Stimulated activated CD8-positive, alpha-beta memory T cell treated with anti-CD3 and anti-CD28 coated beads, Interleukin-7, amount 100 ng/mL, for 48 hours (primary cell): Measurements from ENCODE around the gene ACOXL.
"Not testable (repeated sequence)": the region's sequence is repeated elsewhere in the genome, so short reads cannot be mapped to it uniquely, and the experiment has no call there.

Source experiments
- DNase-seq, 2 donors: peaks; one replicate each; pipeline ENCODE4 v3.0.0-alpha.2; 2020; ENCODE audit warnings: low read depth in 1 of 2; ENCODE audit errors: extremely low read depth in 1 of 2

The ACOXL gene

GRCh38 chr2:110732422-110733413 is at the start of gene ACOXL:
Gene ACOXL (plus strand): TSS chr2:110732573. CDS start chr2:110768390, 35,817 bp downstream.
- no peak for DNase-seq

GRCh38 chr2:110682872-110683271 is 49.5 kb upstream of the ACOXL start:
- DNase-seq: no peak

DNA sequence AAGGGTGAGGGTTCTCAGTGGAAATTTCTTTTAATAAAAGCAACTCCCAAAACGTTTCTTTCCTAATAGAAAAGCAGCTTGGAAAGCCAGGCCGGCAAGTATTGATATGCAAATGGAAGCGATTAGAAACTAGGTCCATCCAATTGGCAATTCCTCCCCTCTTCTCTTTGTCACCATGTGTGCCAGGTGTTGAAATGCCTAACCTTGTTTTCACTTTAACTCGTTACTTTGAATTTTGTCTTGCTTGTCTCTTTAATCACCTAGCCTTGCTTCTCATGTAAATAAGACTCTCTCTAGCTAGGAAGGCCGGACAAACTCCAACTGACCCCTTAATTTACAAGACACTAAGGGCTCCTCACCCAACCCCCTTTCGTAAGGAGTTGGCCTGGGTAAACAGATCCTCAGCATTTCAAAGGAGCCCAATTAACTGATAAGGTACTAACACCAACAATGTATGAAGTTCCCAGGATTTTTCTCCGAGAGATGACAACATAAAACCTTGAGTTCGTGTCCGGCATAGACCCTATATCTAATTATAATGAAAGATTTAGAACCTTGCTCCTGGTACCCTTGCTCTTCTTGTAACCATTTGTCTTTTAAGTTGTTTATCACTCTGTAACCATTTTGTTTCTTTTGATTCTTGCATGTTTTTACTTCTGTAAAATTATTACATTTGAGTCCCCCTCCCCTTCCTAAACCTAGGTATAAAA is 44.4 kb upstream of the ACOXL start:
- DNase-seq: not testable (repeated sequence)

DNA sequence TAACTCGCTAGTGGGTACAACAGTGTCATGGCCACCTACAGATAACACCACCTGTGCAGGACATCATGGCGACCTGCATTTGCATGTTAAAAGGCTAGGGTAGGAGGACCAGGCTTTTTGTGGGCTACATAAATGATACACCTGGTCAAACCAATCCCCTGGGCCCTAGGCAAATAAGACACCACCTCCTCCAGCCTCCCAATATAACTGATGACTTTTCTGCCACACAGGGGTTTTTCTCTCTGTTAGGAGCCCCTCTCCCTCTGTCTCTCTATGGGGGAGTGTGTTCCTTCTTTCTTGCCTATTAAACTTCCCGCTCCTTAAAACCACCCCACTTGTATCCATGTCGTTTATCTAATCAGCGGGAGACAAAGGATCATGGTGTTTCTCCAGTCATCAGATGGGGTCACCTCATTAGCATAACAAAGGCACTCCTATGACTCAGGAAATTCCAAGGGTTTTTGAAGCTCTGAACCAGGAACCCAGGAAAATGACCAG is 43.7 kb upstream of the ACOXL start:
- DNase-seq: no peak

DNA sequence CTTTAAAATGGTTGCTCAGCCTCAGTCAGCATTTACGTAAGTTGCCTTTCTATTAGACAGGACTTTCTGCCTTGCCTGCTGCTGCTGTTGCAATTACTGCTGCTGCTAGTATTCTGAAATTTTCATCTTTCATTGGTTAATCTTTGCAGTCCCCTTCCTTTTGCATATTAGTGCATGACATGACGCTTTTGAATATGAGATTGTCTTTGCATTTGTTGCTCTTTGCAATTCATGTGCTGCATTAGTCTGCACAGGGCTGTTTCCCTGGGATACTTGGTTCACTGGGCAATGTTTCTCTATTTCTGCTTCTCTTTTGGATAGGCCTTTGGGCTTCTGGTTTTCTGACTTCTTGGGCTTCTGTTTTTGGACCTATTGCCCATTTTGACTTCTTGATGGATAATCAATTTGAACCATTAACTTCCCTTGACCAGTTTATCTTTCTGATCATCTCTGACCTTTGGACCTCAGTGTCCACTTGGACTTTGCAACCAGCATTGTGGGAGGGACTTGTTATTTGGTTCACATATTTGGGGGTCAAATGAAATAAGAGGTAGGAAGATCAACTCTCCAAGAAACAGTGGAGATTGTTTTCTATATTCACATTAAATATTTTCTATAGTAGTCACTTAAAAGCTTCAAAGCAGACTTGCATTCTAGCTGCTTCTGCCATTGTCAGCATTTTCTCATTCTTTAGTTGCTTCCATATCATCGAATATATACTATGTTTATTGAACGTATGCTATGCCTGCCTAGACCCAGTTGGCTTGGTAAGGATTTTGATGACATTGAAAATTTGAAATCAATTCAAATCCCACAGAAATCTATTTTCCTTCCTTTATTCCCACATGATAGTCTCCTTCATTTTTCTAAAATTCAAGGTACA is 42.0 kb upstream of the ACOXL start:
- DNase-seq: no peak

- no peak for DNase-seq
These were observed 40.6 kb upstream of the ACOXL start for GRCh38 chr2:110691612-110692258.

GRCh38 chr2:110695146-110695898 is 37.1 kb upstream of the ACOXL start:
- not testable (repeated sequence) for DNase-seq

DNA sequence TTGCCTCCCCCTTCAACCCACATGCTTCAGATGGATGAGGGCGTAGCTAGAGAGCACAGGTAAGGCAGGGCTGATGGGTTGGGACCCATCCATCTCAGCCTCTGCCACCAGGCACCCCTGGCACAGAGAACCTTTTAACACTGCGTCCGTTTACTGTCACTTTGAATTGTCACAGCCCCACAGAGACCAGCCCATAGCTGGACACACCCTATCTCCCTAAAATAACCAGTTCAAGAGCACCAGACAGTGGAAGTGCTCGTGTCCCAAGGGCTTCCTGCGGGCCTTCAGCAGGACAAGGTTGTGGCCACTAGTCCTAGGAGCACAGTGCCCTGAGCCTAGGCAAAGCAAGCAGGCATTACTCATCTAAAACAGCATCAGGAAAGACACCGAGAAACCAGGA is 34.1 kb upstream of the ACOXL start:
- not testable (repeated sequence) for DNase-seq

- DNase-seq: no peak
These were observed 29.6 kb upstream of the ACOXL start for GRCh38 chr2:110702514-110703380.

DNA sequence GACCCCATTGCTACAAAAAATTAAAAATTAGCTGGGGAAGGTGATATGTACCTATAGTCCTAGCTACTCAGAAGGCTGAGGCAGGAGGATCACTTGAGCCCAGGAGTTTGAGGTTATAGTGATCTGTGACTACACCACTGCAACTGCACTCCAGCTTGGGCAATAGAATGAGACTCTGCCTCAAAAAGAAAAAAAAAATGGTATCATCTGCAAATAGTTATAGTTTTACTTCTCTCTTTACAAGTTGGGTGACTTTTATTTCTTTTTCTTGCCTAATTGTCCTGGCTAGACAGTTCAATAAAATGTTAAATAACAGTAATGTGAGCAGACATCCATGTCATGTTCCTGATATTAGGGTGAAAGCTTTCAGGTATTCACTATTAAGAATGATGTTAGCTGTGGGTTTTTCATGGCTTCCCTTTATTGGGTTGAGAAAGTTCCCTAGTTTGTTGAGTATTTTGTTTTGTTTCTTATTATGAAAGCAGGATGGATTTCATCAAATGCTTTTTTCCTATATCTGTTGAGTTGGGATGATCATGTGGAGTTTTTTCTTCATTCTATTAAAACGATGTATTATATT is 24.9 kb upstream of the ACOXL start:
- no peak for DNase-seq

GRCh38 chr2:110708455-110708854 is 23.9 kb upstream of the ACOXL start:
- DNase-seq: no peak

- no peak for DNase-seq
These were observed 19.6 kb upstream of the ACOXL start for GRCh38 chr2:110712737-110713136.

DNA sequence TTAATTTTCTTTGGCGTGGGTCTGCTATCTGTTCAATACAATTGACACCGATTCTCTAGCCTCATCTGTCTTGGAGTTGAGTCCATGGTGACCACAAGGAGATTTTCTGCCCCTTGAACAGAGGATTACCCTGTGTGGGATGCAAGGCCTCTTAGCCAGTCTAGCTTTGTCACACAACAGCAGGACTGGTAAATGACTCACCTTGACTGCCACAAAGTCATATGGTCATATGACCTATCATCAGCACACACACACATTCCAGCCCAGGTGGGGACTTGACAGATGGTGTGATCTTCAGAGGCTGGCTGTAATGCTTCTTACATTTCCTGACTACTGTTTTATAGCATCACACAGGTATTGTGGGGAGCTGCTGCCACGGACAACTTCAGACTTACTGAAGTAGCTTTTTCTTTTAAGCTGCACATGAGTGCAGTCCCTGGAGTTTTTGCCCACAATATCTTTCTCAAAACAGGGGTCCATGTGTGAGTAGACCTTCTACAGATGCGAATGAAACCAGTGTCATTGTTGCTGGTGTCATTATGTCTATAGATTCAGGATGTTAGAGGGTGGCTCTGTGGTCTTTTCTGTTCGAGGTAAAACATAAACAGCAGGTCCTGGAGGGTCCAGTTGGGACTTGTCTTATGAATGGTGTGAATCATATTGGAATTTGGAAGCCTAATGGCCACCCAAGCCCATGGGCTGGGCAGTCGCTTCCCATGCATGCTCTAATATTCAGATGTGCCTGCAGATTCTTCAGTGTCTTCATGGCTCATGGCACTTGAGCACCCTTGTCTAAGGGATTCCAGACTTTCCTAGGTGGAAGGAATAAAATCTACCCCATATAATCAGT is 18.6 kb upstream of the ACOXL start:
- DNase-seq: peak in 1 of 2 donors; percentile 16

DNA sequence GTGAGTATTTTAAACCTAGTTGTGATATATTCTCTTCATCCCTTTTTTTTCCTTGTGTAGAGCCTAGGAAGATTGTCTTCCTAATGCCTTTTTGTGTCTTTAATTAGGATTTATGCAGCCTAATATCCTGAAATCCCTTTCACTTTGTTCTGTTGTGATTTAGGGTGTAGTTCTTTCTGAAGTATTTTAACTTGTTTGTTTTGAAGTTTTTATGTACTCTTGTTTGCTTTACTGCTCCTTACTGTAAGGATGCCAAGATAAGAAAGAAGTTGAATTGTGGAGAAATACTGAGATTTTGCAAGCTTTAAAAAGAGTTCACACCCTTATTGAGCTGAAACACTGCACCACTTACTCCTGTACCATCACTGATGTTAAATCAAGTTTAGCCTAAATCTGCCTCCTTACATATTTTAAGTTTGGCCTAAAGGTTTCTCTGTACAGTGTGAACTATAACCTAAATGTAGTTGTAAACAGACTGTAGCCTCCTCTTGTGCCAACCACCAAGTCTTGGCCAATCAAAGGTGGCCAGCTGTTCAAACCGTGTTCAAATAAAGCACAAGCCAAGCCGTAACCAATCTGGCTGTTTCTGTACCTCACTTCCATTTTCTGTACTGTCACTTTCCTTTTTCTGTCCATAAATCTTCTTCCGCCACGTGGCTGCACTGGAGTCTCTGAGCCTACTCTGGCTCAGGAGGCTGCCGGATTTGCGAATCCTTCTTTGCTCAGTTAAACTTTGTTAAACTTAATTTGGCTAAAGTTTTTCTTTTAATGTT is 17.7 kb upstream of the ACOXL start:
- DNase-seq: no peak

DNA sequence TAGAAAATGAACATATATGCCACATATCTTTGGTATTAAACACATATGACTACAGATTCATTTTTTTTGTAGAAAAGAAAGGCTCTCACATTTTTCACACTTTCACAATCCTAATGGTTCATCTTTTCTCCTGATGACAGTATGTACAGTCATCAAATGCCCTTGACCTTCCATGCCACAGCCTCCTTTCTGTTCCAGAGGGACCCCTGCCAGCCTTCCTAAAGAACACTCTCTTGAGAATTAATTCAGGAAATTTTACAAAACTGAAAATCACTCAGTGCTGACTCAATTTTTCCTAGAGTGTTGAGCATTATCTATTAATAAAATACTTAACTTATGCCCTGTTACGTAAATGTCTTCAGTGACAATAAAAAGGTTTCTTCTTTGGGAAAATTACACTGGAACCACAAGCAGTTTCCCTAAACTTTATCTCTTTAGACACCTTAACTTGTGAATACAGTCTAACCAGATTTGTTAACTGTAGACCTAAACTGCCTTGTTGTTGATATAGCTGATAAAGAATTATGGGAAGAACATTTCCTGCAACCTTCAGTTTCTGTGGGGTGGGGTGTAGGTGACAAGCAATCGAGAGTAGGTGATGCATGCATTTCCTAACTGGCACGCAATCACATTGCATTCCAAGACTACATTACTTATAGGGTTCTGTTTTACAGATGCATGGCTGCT is 15.3 kb upstream of the ACOXL start:
- no peak for DNase-seq

GRCh38 chr2:110717734-110718133 is 14.6 kb upstream of the ACOXL start:
- no peak for DNase-seq
